GM10847 (cell line): Measurements from ENCODE around the gene GOT1.

Experiments used
- POLR2A ChIP-seq: IDR thresholded peaks from 2 replicates; pipeline ENCODE4 v1.6.1; 2011; ENCODE audit not compliant: insufficient read length; ENCODE audit errors: extremely low read depth

GOT1 gene

DNA sequence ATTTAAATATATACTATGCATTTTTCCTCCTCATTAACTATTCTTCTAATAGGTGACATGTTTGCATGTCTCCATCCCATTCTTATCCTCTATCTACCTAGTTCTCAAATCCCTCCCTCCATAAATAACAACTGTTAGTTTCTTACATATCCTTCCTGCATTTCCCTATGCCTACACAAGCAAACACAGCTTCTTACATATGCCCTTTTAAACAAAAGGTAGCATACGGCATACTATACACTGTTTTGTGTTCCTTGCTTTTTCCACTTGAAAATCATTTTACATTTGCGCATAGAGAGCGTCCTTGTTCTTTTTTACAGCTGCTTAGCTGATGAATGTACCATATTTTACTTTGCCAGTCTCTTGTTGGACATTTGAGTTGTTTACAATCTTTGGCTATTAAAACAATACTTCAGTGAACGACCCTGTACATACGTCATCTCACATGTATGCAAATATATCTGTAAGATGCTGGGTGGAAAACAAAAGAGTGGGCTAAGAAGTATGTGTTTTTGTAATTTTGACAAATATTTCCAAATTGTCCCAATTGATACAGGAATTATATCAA is 7.8 kb downstream of the GOT1 start:
- no peak for TF ChIP-seq POLR2A

DNA sequence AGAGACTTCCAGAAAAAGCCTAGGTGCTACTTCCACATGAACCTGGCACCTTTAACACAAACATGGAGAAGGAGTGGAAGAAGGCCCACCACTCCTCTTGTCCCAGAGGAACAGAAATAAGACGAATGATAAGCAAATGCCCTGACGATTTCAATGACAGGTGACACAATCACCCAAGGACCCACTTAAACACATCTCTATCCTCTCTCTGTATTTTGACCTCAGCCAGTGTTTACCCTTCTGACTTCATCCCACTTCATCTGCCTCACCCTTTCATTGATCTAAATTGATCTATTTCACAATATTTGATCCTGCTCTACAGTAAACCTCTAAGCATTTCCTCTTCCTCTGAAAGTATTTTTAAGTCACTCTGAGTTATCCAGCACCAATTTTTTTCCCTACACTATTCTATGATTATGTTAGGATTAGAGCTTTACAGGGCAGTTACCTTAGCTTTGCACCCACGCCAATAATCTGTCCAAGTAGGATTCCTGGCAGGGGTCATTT is 9.1 kb downstream of the GOT1 start:
- TF ChIP-seq POLR2A = no peak

DNA sequence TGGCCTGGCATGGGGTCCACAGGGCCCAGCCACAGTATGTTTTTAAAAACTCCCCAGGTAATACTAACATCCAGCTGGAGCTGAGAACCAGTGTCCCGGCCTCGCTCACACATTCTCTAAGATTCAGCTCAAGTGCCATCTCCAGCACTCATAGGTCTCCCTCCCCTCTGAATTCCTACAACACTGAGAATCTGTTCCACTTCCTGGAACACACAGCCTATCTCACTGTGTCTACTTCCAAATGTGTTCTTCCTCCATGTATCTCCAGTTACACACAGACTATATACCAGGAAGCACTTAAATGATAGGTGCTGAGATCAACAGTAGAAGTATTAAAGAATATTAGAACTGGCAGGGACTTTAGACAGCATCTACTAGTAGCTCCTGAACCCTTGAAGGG is 10.7 kb downstream of the GOT1 start:
- TF ChIP-seq POLR2A = no peak

GRCh38 chr10:99418910-99419624 is 11.4 kb downstream of the GOT1 start:
- TF ChIP-seq POLR2A = no peak

DNA sequence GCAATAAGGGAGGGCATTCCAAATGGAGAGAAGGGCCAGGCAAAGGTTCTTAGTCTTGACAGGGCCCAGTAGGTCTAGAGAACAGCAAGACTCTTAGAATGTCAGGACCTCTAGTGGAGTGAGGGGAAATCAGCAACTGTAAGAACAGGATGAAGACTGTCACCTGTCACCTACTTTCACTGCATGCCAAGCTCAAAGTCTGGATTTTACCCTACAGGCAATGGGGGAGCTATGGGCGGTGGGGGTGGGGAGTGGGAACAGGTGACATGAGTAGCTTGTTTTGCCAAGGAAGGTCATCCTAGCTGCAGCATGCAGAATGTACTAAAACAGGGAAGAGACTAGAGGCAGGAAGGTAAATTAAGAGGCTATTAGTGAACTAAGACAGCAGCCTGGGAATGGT is 18.3 kb downstream of the GOT1 start:
- TF ChIP-seq POLR2A = no peak

- TF ChIP-seq POLR2A = no peak
Observed at GRCh38 chr10:99411546-99411945, 18.9 kb downstream of the GOT1 start.

DNA sequence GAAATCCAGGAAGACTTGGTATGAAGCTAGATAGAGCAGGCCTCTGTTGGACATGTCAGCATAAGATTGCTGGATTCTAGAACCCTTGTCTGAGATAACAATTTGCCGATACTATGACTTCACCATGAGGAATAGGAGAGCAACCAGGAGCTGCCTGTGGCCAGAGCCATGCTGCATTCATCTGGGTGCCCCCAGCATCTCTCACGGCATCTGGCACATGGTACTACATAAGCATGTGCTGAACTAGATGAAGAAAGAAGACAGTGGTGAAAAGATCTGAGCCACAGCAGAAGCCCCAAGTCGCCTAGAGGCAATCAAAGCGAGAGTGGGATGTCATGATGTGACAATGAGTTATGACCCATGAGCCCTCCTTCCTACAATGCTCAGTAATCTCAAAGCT is 19.5 kb downstream of the GOT1 start:
- TF ChIP-seq POLR2A = no peak

GRCh38 chr10:99410146-99410545 is 20.3 kb downstream of the GOT1 start:
- TF ChIP-seq POLR2A = no peak

GRCh38 chr10:99406149-99406548 is 24.3 kb downstream of the GOT1 start:
- TF ChIP-seq POLR2A = no peak

GRCh38 chr10:99403674-99404073 is 26.8 kb downstream of the GOT1 start:
- no peak for TF ChIP-seq POLR2A

GRCh38 chr10:99399664-99400063 is 30.8 kb downstream of the GOT1 start:
- no peak for TF ChIP-seq POLR2A

DNA sequence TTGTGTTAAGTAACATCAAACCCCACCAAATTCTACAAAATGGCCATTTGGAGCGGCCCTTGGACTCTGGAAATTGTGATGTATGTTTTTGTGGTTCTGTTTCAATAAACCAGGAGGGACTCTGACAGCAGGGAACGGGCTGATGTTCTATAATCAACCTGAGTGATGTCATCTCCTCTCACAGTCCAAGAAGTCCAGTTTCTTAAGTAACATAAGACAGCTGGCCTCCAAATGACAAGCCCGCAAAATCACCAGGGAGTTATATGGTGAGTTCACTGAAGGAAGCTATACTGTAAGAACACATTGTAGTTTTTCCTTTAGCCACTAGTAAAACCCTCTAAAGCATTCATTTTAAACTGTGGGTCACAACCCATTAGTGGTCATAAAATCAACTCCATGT is 34.0 kb downstream of the GOT1 start:
- no peak for TF ChIP-seq POLR2A

GRCh38 chr10:99395750-99396445 is 34.5 kb downstream of the GOT1 start:
- no peak for TF ChIP-seq POLR2A

- TF ChIP-seq POLR2A = no peak
Observed at GRCh38 chr10:99394761-99395386, 35.5 kb downstream of the GOT1 start.

- TF ChIP-seq POLR2A = no peak
Observed at GRCh38 chr10:99394256-99394655, 36.2 kb downstream of the GOT1 start.

DNA sequence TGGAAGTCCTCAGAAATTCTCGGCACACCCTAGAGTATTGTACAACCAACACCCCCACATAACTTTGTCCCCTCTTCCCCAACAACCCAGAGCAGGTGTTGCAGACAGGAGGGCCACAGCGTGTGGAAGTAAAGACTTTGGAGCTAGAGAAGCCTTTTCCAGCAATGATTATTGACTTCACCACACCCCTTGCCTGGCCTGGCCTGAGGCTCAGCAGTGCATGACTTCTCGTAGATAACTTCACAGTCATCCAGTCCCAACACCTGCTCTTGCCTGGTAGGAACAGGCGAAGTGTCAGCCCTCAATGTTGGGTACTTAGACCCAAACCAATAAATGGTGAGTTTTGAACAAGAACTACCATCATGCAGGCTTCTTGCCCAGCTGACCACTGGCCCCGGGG is 36.7 kb downstream of the GOT1 start:
- TF ChIP-seq POLR2A = no peak
